HG03575 (cell line): ENCODE data around the gene EXOSC2.

Experiments used
- ATAC-seq: cut with Tn5 transposase; IDR thresholded peaks from one replicate; pipeline ENCODE4 v1.9.1; 2021; ENCODE audit not compliant: unreplicated experiment, insufficient number of reproducible peaks, low FRiP score; ENCODE audit errors: extremely low read depth

Gene EXOSC2

DNA sequence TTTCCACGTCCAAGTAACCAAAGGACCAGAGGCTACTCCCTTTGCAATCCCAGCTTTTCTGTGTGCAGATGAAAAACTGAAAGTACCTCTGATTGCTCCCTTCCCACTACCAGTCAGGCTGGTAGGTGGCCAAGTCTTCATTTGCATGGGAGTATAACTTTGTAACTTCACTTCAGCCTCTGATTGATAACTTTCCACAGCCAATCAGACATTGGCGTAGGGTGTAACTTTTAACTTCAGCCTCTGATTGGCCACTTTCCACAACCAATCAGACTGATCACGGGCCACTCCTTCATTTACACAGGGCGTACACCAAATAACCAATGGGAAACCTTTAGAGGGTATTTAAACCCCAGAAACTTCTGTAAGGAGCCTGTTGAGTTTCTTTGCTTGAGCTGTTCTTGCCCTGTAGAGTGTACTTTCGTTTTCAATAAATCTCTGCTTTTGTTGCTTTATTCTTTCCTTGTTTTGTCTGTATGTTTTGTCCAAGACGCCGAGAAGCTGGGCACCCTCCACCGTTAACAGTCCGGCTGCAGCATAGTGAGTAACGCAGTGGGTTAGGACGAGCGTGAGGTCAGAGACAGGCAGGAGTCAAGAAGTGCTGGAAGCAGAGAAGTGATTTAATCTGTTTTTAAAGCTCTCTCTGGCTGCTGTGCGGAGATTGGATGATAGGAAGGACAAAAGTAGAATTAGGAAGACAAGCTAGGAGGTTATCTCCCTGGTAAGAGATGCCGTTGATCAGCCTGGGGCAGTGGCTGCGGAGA lies 3.5 kb upstream of the EXOSC2 start:
- ATAC-seq = no peak

- no peak for ATAC-seq
Observed at GRCh38 chr9:130692321-130692720, 1.3 kb upstream of the EXOSC2 start.

GRCh38 chr9:130693101-130693425 lies 517 bp upstream of the EXOSC2 start:
- ATAC-seq = no peak

- no peak for ATAC-seq
Observed at GRCh38 chr9:130694205-130694604, 625 bp downstream of the EXOSC2 start.

- ATAC-seq = no peak
Observed at GRCh38 chr9:130696139-130696650, 2.6 kb downstream of the EXOSC2 start.

GRCh38 chr9:130696996-130697395 lies 3.4 kb downstream of the EXOSC2 start:
- ATAC-seq = no peak

GRCh38 chr9:130698514-130698913 lies 4.9 kb downstream of the EXOSC2 start:
- ATAC-seq = no peak

- ATAC-seq = no peak
Observed at GRCh38 chr9:130699047-130699446, 5.5 kb downstream of the EXOSC2 start.

DNA sequence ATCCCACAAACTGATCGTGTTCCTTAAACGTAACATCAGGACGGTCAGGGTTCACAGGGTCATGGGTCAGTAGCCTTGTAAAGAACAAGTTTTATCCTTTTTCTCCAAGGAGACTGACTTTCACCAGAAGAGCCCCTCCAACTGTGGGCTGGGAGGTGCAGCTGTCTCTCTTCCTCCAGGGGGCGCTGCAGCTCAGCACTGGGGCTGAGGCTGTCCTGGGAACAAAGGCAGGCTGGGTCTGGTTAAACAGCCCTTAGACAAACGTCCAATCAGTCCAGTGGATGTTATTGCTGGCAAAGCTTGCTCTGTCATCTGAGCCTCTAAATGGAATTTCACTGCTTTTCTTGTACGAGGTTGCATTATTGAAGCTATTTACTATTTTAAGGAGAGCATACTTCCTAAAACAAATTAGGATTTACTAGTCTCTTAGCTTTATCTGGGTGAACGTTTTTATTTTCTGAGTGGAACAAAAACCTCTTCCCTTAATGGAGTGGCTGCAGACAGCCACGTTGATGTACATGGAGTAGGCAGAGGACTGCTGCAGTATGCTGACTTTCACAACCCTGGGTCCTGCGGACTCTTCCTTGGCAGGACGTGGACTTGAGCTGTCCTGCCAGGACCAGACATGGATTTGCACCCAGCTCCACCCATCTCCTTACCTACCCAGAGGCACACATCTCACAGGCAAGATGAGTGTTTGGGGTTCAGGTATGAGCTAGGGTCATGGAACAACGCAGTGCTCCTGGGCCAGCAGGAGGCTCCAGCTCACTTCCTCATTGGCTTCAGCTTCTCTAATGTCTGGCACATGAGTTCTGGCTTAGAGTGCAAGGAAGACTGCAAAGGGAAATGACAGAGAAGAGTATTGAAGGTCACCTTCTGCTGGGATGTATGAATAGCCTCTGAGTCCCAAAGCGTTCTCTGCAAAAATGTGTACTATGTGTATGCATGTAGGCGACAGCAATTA lies 7.8 kb downstream of the EXOSC2 start:
- ATAC-seq = no peak

- ATAC-seq = no peak
Observed at GRCh38 chr9:130703501-130703900, 9.9 kb downstream of the EXOSC2 start.

GRCh38 chr9:130707225-130707976 lies 13.8 kb downstream of the EXOSC2 start:
- no peak for ATAC-seq

DNA sequence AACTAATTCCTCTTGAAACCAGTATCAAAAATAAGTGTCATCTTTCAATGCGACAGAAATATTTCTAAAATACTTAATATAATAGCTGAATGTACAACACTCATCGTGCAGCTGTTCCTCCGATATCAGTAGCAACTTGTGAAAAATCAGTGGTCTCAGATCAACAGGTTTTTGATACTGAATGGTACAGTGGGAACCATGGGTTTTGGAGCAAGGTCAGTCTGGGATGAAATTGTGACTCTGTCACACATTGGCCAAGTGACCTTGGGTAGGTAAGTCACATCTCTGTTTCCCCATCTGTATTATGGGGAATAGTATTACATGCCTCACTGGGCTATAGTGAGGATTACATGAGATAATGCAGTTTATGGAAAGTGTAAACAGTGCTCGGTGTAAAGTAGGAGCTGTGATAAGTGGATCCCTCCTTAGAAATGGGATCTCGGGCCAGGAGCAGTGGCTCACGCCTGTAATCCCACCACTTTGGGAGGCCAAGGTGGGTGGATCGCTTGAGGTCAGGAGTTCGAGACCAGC lies 17.3 kb downstream of the EXOSC2 start:
- no peak for ATAC-seq

GRCh38 chr9:130711469-130711868 lies 17.9 kb downstream of the EXOSC2 start:
- ATAC-seq = no peak

DNA sequence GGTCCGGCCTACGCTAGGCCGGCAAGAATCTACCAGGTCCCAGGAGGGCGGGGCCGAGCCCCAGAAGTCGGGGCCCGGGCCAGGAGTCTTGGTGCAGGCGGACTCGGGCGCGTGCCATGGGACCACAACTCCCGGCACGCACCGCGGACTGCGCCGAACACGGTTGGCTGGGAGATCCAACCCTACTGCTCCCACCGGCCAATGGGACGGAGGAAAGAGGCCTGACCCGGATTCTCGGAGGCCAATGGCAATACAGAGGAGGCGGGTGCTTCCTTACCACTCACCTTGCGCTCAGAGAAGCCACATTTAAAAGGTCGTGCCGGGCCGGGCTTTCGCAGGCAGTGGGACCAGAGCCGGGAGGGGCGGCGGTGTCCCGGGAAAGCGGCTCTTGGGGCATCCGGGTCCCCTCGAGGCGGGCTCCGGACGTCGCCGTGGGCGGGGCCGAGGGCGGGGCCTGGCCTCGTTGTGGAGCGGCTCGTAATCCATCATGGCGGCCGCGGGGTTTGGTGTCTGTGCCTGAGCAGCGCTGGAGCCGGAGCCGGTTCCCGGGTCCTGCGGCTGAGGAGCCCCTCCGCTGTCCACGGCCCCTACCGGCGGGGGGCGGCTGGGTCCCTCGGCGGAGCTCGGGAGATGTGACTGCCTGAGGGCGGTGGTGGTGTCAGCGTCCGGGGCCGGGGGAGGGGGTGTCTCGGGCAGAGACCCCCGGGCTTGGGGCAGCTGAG lies 19.1 kb downstream of the EXOSC2 start:
- peak; percentile 56 for ATAC-seq

DNA sequence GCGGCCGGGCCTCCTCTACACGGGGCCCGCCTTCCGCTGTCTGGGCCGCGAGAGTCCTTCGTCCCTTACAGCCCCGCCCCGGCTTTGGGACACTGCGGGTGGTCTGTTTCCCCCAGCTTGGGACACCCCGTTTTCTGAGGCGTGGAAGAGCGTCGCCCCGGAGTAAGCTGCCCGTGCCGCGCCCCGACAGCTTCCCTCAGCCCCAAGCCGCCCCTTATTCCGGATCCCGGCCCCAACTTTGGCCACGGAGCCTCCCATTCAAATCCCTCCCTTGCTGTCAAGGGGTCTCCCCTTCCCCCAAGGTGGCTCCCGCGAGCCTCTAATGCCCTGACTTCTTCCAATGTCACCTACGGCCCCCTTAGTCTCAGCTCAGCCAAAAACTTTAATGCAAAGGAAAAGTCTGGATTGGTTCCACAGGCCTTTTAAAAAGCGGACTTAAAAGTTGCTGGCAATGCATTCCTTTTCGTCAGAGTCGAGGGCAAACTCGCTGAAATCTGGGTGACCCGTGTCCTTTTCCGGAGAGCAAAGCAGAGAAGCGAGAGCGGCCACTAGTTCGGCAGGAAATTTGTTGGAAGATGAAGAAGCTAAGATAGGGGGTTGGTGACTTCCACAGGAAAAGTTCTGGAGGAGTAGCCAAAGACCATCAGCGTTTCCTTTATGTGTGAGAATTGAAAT lies 19.8 kb downstream of the EXOSC2 start:
- ATAC-seq = peak; percentile 6

GRCh38 chr9:130714586-130715110 lies 21.1 kb downstream of the EXOSC2 start:
- no peak for ATAC-seq

GRCh38 chr9:130715270-130715669 lies 21.7 kb downstream of the EXOSC2 start:
- ATAC-seq = no peak

- ATAC-seq = no peak
Observed at GRCh38 chr9:130718562-130718961, 25.0 kb downstream of the EXOSC2 start.
